ENCODE measurements around the gene PEX6. TPM values are rescaled to one million over a fixed set of nuclear protein-coding genes. Genes with fewer than 3 reads are reported as not detected.

The PEX6 gene
- total RNA-seq, 1 experiment from 2014 or later = 15.6 TPM

DNA sequence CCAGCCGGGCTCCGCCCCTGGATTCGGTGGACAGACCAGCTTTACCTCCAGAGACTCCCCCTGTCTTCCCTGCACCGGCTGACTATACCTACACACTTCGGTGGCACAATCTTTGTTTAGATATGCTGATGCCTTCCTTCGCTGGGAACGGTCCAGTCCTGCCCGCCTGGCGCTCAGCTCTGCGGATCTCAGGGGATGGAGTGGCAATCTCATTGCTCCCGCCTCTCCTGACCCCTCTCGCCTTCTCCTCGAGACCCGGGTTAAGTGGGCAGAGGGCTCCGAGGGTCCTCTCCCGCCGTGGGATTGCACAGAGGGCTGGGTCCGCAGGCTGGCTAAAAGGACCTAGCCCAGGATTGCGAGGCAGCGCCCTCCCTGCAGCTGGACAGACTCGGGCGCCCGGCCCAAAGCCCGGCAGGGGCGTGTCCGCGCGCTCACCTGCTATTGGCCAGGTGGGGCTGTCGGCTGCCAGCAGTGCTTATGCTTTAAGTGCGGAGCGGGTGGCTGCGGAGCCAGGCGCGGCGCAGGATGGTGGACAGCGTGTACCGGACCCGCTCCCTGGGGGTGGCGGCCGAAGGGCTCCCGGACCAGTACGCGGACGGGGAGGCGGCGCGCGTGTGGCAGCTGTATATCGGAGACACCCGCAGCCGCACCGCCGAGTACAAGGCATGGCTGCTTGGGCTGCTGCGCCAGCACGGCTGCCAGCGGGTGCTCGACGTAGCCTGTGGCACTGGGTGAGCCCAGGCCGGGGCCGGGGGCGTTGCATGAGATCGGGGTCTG lies 18.6 kb downstream of the PEX6 start, which contains the start of gene GNMT:
Gene GNMT (plus strand): TSS at position 512 of the 777 bp plus-strand sequence. CDS start 14 bp downstream, at position 526.
- Histone ChIP-seq H3K4me2 (ENCODE audit: insufficient read depth, insufficient read length, low read length) (peak within 1 kb of the TSS; percentile 84), H3K9me3 (ENCODE audit: control insufficient read depth, low read depth, low read length) (no peaks in the 10 kb centered on the region), H2BK15ac (ENCODE audit: low read depth, low read length) (no peak within 1 kb of the TSS), H4K5ac (ENCODE audit: insufficient read length, low read depth, low read length) (no peak within 1 kb of the TSS), H2BK12ac (ENCODE audit: insufficient read length, low read depth, low read length) (no peak within 1 kb of the TSS), H4K8ac (replicated peaks; ENCODE audit: insufficient read length, low read depth, low read length) (no peak within 1 kb of the TSS), H3T11ph (ENCODE audit: low read length) (no peak within 1 kb of the TSS), H2AK5ac (ENCODE audit: insufficient read length, low read length) (no peak within 1 kb of the TSS), H3K23me2 (ENCODE audit: insufficient read length, low read depth, low read length, poor library complexity, severe bottlenecking) (peaks cover 10% of the 10 kb centered on the region), H3K56ac (ENCODE audit: insufficient read length, low read depth, low read length) (no peak within 1 kb of the TSS), H2AFZ (ENCODE audit: low read length) (no peak within 1 kb of the TSS), H2BK120ac (ENCODE audit: low read depth, low read length, poor library complexity, severe bottlenecking) (no peak within 1 kb of the TSS), H3K4ac (ENCODE audit: low read depth, low read length) (no peak within 1 kb of the TSS), H3K14ac (ENCODE audit: insufficient read depth, low read length) (peak within 1 kb of the TSS; percentile 87; the same call in 1 of the 2 replicates), H3K23ac (ENCODE audit: insufficient read length, low read depth, low read length) (no peak within 1 kb of the TSS), H4K20me1 (ENCODE audit: control insufficient read depth, insufficient read depth, insufficient read length) (no peaks in the 10 kb centered on the region), H3K9ac (ENCODE audit: extremely low read depth, insufficient read length, low read length) (no peak within 1 kb of the TSS), H3K27me3 (ENCODE audit: insufficient read depth, low read length) (peaks cover 6% of the 10 kb centered on the region; the same call in 1 of the 2 replicates), H2BK5ac (ENCODE audit: insufficient read length, low read length) (no peak within 1 kb of the TSS), H2BK20ac (ENCODE audit: low read depth, low read length, poor library complexity, severe bottlenecking) (no peak within 1 kb of the TSS), H3K27ac (ENCODE audit: insufficient read length, low read depth, low read length) (no peak within 1 kb of the TSS), H3K79me2 (ENCODE audit: insufficient read depth, low read length) (no peaks in the 10 kb centered on the region), H3K79me1 (ENCODE audit: insufficient read depth, low read depth, low read length, poor library complexity, severe bottlenecking) (no peaks in the 10 kb centered on the region), H4K91ac (ENCODE audit: insufficient read length, low read depth, low read length) (no peak within 1 kb of the TSS), H3K4me1 (ENCODE audit: insufficient read depth, low read length) (no peaks in the 10 kb centered on the region), H3K18ac (ENCODE audit: insufficient read length, low read depth, low read length) (peak within 1 kb of the TSS; percentile 67)
- Mint-ChIP-seq H3K9me3 (0 out of 5 replicates have a peak, but pooled peaks cover 0 to 2% of the 10 kb centered on the region in 2 experiments), H3K36me3 (ENCODE audit: insufficient read depth in 1 of 3, low read depth in 3 of 3) (peaks cover 0 to 19% (median 4%) of the 10 kb centered on the region in 3 experiments; a peak in 3 of 7 replicates), H3K27ac (peak within 1 kb of the TSS in 1 of 3 experiments; percentile 73; a peak in 2 of 7 replicates), H3K4me3 (peak within 1 kb of the TSS; percentile 75 to 89), H3K4me1 (peaks cover 15 to 16% of the 10 kb centered on the region in 2 experiments), H3K27me3 (ENCODE audit: low read depth) (peaks cover 36% of the 10 kb centered on the region)
- peak; percentile 91 for DNase-seq
- WGBS (ENCODE audit: extremely low coverage, insufficient read length, low lambda C conversion rate) = no CpG with 5 or more reads among the region's 62 CpGs
- TF ChIP-seq, protein P1, sequence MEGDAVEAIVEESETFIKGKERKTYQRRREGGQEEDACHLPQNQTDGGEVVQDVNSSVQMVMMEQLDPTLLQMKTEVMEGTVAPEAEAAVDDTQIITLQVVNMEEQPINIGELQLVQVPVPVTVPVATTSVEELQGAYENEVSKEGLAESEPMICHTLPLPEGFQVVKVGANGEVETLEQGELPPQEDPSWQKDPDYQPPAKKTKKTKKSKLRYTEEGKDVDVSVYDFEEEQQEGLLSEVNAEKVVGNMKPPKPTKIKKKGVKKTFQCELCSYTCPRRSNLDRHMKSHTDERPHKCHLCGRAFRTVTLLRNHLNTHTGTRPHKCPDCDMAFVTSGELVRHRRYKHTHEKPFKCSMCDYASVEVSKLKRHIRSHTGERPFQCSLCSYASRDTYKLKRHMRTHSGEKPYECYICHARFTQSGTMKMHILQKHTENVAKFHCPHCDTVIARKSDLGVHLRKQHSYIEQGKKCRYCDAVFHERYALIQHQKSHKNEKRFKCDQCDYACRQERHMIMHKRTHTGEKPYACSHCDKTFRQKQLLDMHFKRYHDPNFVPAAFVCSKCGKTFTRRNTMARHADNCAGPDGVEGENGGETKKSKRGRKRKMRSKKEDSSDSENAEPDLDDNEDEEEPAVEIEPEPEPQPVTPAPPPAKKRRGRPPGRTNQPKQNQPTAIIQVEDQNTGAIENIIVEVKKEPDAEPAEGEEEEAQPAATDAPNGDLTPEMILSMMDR (conservative IDR thresholded peaks at IDR 0.05) = no peak; the same call in 2 of the 3 replicates
